ENCODE results near the gene SASS6.

DNA sequence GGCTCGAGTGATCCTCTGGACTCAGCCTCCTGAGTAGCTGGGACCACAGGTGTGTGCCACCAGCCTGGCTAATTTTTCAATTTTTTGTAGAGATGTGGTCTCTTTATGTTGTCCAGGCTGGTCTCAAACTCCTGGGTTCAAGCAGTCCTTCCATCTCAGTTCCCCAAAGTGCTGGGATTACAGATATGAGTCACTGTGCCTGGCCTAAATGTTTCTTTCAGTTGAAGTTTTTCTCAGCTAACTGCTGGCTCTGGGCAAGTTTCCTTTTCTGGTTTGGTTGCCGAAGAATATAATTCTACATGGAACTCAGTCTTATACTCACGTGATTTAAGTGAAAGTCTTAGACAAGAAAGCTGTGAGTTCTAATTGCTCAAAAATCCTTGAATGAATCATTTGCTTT is 57.0 kb downstream of the SASS6 start:
- TF ChIP-seq, protein P1, sequence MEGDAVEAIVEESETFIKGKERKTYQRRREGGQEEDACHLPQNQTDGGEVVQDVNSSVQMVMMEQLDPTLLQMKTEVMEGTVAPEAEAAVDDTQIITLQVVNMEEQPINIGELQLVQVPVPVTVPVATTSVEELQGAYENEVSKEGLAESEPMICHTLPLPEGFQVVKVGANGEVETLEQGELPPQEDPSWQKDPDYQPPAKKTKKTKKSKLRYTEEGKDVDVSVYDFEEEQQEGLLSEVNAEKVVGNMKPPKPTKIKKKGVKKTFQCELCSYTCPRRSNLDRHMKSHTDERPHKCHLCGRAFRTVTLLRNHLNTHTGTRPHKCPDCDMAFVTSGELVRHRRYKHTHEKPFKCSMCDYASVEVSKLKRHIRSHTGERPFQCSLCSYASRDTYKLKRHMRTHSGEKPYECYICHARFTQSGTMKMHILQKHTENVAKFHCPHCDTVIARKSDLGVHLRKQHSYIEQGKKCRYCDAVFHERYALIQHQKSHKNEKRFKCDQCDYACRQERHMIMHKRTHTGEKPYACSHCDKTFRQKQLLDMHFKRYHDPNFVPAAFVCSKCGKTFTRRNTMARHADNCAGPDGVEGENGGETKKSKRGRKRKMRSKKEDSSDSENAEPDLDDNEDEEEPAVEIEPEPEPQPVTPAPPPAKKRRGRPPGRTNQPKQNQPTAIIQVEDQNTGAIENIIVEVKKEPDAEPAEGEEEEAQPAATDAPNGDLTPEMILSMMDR (IDR thresholded peaks at IDR 0.05; ENCODE audit: low read depth, low read length, poor library complexity, severe bottlenecking), result no peak
- no peak for TF ChIP-seq EZH2phosphoT487 (IDR thresholded peaks at IDR 0.05; ENCODE audit: borderline replicate concordance, low read length)
